Gastroesophageal sphincter (tissue), 4 donors: ENCODE measurements around the gene TNS1. TPM values are rescaled to one million over a fixed set of nuclear protein-coding genes. Genes with fewer than 3 reads are reported as not detected.

Experiments used
- ATAC-seq: fragments of 150-250 bp; one replicate; pipeline ENCODE4 v1.9.1; 2016; ENCODE audit warnings: mild to moderate bottlenecking, moderate library complexity
- H3K27ac ChIP-seq, 4 donors: fragments of 200-600 bp; sonication (generic) in 3 of 4; 1 replicate in 3 of 4; 2 replicates in 1 of 4; pipeline ENCODE4 v1.5.1; 2016 to 2019
- H3K27me3 ChIP-seq: fragments of 200-600 bp; sonication (generic); one replicate; pipeline ENCODE4 v1.5.1; 2019
- H3K36me3 ChIP-seq, 2 donors: fragments of 200-600 bp; sonication (generic); one replicate each; pipeline ENCODE4 v1.5.1; 2019; ENCODE audit warnings: control low read depth in 1 of 2
- H3K4me1 ChIP-seq, 3 donors: fragments of 200-600 bp; sonication (generic); 1 replicate in 2 of 3; 2 replicates in 1 of 3; pipeline ENCODE4 v1.5.1; 2016 to 2019; ENCODE audit warnings: control low read depth in 2 of 3
- H3K4me3 ChIP-seq, 2 donors: fragments of 200-600 bp; sonication (generic); one replicate each; pipeline ENCODE4 v1.5.1; 2019; ENCODE audit warnings: mild to moderate bottlenecking in 1 of 2, moderate library complexity in 1 of 2
- H3K9me3 ChIP-seq, 3 donors: fragments of 200-600 bp; sonication (generic); one replicate each; pipeline ENCODE4 v1.5.1; 2017 to 2019; ENCODE audit warnings: control low read depth in 2 of 3
- CTCF ChIP-seq, 4 experiments: fragments of 200-600 bp in 2 of 4; fragments of 450-650 bp in 2 of 4; sonication (generic) in 1 of 4; IDR thresholded peaks; one replicate each; pipeline ENCODE4 v1.5.1; 2017 to 2019; ENCODE audit warnings: antibody characterized with exemption in 4 of 4, mild to moderate bottlenecking in 2 of 4, moderate library complexity in 2 of 4
- EP300 ChIP-seq: sonication (generic); formaldehyde crosslinking; IDR thresholded peaks from one replicate; pipeline ENCODE4 v1.6.1; 2017; ENCODE audit warnings: antibody characterized with exemption, mild to moderate bottlenecking
- POLR2A ChIP-seq, 2 donors: fragments of 450-650 bp; IDR thresholded peaks; one replicate each; pipeline ENCODE4 v1.6.1; 2017; ENCODE audit warnings: antibody characterized with exemption in 2 of 2, mild to moderate bottlenecking in 2 of 2, moderate library complexity in 1 of 2
- POLR2AphosphoS5 ChIP-seq: sonication (generic); formaldehyde crosslinking; IDR thresholded peaks from one replicate; pipeline ENCODE4 v1.6.1; 2017; ENCODE audit warnings: antibody characterized with exemption
- WGBS, 2 donors: methylation state at CpG; one replicate each; pipeline ENCODE4 v1.1.5; 2018; ENCODE audit warnings: low coverage in 1 of 2; 5-methylcytosine and 5-hydroxymethylcytosine counted together
- total RNA-seq, 4 donors: library from RNA; depleted of rRNA; stranded (reverse); fragments of >200 nt; gene quantifications; one replicate each; pipeline ENCODE4 v1.1.0, GENCODE V29; 2016

Gene TNS1
- total RNA-seq, 4 donors from 2014 or later, result 825 to 2,193 (median 1,462) TPM

GRCh38 chr2:217756375-217757107 lies 246.3 kb downstream of the TNS1 start:
- ATAC-seq, result peak; percentile 81
- Histone ChIP-seq H3K4me3 (peak overlapping the region in 1 of 2 donors; percentile 34), H3K36me3 (peaks cover 0 to 19% of the 10 kb centered on the region in 2 donors), H3K27me3 (no peaks in the 10 kb centered on the region), H3K4me1 (peaks cover 3 to 52% (median 12%) of the 10 kb centered on the region in 3 donors), H3K9me3 (peaks cover 0 to 2% (median 0%) of the 10 kb centered on the region in 3 donors), H3K27ac (peak overlapping the region in 2 of 4 donors; percentile 48 to 61)
- peak in 3 of 4 experiments; percentile 79 to 94 (median 85) for TF ChIP-seq CTCF (IDR thresholded peaks at IDR 0.05)
- TF ChIP-seq EP300, result no peak
- WGBS, 2 donors, result 22 to 40% methylated on average over 2 to 4 of the region's 34 CpGs

DNA sequence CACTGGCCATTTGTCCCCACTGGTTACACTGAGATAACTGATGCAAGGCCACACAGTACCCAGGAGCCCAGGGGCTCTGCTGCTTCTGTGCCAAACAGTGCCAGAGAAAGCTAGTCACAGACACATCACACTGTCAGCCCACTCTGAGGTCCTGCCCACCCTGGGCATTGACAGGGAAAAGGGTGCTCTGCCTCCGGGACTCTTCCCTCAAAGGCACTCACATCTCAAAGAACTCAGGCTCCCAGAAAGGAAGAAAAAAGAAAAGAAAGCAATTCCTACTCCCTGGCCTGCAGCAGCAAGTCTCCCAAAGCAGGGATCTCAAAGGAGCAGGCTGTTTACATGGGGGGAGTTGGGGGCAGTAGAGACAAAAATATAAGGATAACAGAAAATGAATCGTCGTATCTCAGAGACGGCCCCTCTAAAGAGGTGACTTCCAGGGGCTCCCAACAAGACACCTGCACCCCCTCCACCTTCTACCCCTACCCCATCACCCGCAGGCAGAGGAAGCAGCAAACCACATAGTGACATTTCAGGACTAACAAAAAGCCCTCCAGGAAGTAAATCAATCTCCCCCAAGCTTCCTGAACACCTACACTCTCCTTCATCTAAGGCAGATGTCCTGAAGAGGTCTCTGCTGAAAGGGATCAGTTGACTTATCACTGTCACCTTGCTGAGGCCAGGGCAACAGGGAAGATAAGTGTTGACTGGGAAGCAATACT lies 247.6 kb downstream of the TNS1 start:
- Histone ChIP-seq H3K9me3 (no peaks in the 10 kb centered on the region), H3K4me1 (peaks cover 3 to 60% (median 12%) of the 10 kb centered on the region in 3 donors), H3K4me3 (no peak overlapping the region), H3K27me3 (no peaks in the 10 kb centered on the region), H3K27ac (peak overlapping the region in 2 of 4 donors; percentile 42 to 61), H3K36me3 (peaks cover 0 to 19% of the 10 kb centered on the region in 2 donors)
- 43 to 61% methylated on average over 1 to 4 of the region's 5 CpGs for WGBS, 2 donors
- no peak for ATAC-seq
- TF ChIP-seq EP300 (no peak), CTCF (IDR thresholded peaks at IDR 0.05) (no peak), POLR2A (IDR thresholded peaks at IDR 0.05) (no peak), POLR2AphosphoS5 (no peak)

DNA sequence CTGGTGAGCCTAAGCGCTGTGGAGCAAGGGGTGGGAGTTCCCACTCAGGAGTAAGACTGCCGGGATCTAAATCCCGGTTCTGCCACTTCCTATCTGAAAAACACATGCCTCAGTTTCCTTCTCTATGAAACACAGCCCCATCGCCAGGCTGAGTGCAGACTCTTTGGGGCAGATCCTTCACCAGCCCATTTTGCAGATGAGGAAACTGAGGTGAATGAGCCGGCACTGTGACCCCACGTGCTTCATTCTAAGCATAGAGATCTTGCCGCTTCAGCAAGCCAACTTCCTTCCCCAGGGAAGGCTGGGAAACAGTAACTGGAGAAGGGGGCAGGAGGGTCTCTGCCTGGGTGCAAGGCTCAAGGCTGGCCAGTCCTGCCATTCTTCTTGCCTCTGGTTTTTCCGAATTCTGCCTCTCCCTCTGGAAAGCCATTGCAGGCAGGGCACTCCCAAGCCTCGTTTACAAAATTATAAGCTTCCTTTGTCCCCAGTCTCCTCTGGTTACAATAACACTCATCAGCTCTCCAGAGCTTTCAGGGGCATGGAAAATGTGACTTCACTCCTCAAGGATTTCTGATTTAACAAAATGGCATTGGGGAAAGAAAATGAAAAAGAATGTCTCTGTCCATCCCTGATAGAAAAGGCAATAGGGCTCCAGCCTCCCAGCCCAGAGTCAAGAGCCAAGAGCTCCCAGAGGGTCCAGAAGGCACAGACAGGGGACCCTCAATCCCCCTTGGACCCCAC lies 249.2 kb downstream of the TNS1 start:
- Histone ChIP-seq H3K9me3 (no peaks in the 10 kb centered on the region), H3K4me3 (no peak overlapping the region), H3K4me1 (peaks cover 3 to 71% (median 12%) of the 10 kb centered on the region in 3 donors), H3K27me3 (no peaks in the 10 kb centered on the region), H3K27ac (peak overlapping the region in 3 of 4 donors; percentile 39 to 61 (median 42)), H3K36me3 (peaks cover 0 to 13% of the 10 kb centered on the region in 2 donors)
- no peak for ATAC-seq
- 79 to 88% methylated on average over 3 to 4 of the region's 9 CpGs for WGBS, 2 donors
- TF ChIP-seq EP300 (no peak), POLR2A (IDR thresholded peaks at IDR 0.05) (no peak), CTCF (IDR thresholded peaks at IDR 0.05) (no peak), POLR2AphosphoS5 (no peak)

DNA sequence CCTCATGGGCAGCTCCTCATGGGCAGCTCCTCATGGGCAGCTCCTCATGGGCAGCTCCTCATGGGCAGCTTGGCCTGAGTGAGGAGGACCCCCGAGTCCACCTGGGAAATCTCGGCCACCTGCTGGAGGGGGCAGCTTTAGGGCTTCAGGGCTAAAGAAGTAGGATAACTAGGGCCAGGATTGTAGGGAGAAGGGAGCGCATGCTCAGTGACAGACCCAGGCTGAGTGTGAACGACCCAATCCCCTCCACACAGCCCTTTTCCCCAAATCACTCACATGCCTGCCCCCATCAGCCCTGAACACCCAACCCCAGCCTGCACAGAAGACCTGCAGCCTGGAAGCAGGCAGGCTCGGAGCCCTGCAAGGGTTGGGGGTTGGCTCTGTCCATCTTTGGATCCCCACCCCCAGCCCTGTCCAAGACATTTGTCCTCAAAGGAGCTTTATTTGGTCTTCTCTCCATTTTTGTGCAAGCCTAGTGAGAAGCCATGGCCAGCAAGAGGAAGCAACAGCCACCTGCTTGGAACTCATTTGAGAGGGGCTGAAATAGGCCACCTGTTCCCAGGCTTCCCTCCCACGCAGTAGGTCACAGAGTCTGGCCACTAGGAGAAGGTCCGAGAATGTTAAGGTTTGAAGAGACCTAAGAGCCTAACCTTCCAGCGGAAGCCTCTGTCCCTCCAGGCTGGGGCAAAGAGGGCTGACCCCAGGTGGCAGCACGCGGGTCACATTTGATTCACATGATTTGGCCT lies 249.9 kb downstream of the TNS1 start:
- Histone ChIP-seq H3K4me1 (peaks cover 3 to 71% (median 12%) of the 10 kb centered on the region in 3 donors), H3K9me3 (no peaks in the 10 kb centered on the region), H3K27me3 (no peaks in the 10 kb centered on the region), H3K27ac (peak overlapping the region in 3 of 4 donors; percentile 39 to 61 (median 42)), H3K36me3 (peaks cover 0 to 7% of the 10 kb centered on the region in 2 donors), H3K4me3 (no peak overlapping the region)
- WGBS, 2 donors, result 80 to 81% methylated on average over 1 to 4 of the region's 10 CpGs
- ATAC-seq, result no peak
- no peak for TF ChIP-seq CTCF (IDR thresholded peaks at IDR 0.05)
- no peak for TF ChIP-seq EP300
- no peak for TF ChIP-seq POLR2AphosphoS5
- no peak for TF ChIP-seq POLR2A (IDR thresholded peaks at IDR 0.05)
